ENCODE measurements around the gene FAM185A. TPM values are rescaled to one million over a fixed set of nuclear protein-coding genes. Genes with fewer than 3 reads are reported as not detected.

The FAM185A gene
- total RNA-seq, 4 donors from 2014 or later, result 8.3 to 19.5 (median 11.9) TPM

GRCh38 chr7:102810916-102811315 is 62.1 kb downstream of the FAM185A start:
- no peak overlapping the region for H3K4me3 ChIP-seq
- no peaks in the 10 kb centered on the region for H3K9me3 ChIP-seq
- TF ChIP-seq EP300 (IDR thresholded peaks at IDR 0.05) (no peak), POLR2AphosphoS5 (IDR thresholded peaks at IDR 0.05) (no peak), POLR2A (IDR thresholded peaks at IDR 0.05; ENCODE audit: low read depth) (no peak), CTCF (IDR thresholded peaks at IDR 0.05) (no peak)
- H3K36me3 ChIP-seq, result peaks cover 0 to 9% (median 5%) of the 10 kb centered on the region in 4 donors
- H3K27ac ChIP-seq (replicated peaks in 1 of 4), result peak overlapping the region in 1 of 4 donors; percentile 7
- no peak for DNase-seq (ENCODE audit: extremely low spot score)
- peaks cover 10 to 22% (median 20%) of the 10 kb centered on the region in 4 donors for H3K4me1 ChIP-seq
- intact Hi-C loops (cut with DNase I), result no loop called here
- no peaks in the 10 kb centered on the region for H3K27me3 ChIP-seq

DNA sequence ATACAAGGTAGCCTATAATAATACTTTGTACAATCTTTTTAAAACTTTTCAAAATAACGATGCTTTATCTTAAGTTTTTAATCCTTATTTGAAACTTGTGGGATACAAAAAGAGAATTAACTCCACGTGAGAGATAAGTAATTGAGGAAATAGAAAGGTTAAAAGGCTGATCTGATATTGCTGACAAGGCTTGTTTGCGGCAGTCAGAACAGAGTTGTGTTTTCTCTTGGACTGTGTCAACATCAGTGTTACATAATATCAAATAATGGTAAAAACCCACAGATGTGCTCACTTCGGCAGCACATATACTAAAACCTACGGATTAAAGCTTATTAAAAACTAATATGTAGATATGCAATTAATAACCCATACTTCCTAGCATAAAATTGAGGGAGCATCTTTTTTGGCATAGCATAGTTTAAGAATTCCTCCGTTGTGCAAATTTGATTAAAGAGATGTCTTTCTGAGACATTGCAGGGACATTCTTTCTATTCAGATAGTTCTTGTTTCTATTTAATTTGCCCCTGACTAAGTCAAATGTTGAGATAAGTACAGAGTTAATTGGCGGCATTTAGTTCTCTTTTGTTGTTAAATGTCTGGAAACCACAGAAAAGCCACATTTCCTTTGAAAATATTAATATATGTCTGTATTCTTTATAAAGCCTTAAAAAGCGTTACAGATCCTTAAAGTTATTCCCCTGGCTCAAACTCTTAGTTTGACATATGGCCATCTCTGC is 63.3 kb downstream of the FAM185A start:
- WGBS, result 64% methylated on average over 8 of the region's 8 CpGs
- intact Hi-C loops (cut with DNase I), result no loop called here
- Histone ChIP-seq H3K4me3 (no peak overlapping the region), H3K27ac (replicated peaks in 1 of 4) (no peak overlapping the region), H3K27me3 (no peaks in the 10 kb centered on the region), H3K9me3 (no peaks in the 10 kb centered on the region), H3K4me1 (peaks cover 10 to 22% (median 20%) of the 10 kb centered on the region in 4 donors), H3K36me3 (peaks cover 0 to 9% (median 5%) of the 10 kb centered on the region in 4 donors)
- no peak for DNase-seq (ENCODE audit: extremely low spot score)
- TF ChIP-seq POLR2AphosphoS5 (IDR thresholded peaks at IDR 0.05) (no peak), CTCF (IDR thresholded peaks at IDR 0.05) (no peak), EP300 (IDR thresholded peaks at IDR 0.05) (no peak), POLR2A (IDR thresholded peaks at IDR 0.05; ENCODE audit: low read depth) (no peak)

DNA sequence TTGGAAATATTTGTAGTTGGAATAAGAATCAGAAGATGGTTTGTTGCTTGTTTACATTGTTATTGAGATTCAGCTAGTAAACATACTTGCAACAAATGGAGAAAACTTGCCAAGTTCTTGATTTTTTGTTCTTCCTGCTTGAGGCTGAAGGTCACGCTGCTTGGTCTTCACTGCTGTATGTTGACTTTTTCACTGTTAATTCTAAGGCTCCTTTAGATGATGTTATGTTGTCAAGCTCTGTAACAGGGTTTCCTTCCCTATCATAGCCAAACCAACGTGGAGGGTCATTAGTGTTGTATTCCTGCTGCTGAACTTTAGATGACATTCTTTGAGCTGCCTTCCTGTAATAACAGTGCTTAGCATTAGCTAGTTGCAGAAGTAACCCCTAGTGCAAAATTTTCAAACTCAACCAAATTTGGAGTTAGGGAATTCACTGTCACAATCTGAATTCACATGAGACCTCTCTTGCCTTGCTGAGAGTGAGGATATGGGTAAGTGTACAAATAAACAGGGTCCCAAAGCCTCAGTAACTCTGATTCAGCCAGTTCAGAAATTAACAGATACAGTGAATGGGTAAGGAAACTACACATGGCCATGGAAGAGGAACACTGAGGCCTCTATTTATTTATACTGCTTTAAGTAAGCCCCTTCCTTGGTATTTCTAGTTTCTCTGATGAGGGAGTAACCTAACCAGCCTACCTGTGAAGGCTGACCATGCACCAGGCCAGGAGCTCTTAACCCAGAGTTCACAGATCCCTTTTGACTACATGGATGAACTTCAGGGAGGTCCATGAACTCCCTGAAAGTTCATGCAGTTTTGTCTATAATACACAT is 64.6 kb downstream of the FAM185A start:
- DNase-seq (ENCODE audit: extremely low spot score), result no peak
- Histone ChIP-seq H3K4me1 (peaks cover 10 to 22% (median 20%) of the 10 kb centered on the region in 4 donors), H3K27me3 (no peaks in the 10 kb centered on the region), H3K9me3 (no peaks in the 10 kb centered on the region), H3K4me3 (no peak overlapping the region), H3K27ac (replicated peaks in 1 of 4) (no peak overlapping the region), H3K36me3 (peaks cover 0 to 6% (median 4%) of the 10 kb centered on the region in 4 donors)
- no peak for TF ChIP-seq EP300 (IDR thresholded peaks at IDR 0.05)
- TF ChIP-seq POLR2A (IDR thresholded peaks at IDR 0.05; ENCODE audit: low read depth), result no peak
- TF ChIP-seq POLR2AphosphoS5 (IDR thresholded peaks at IDR 0.05), result no peak
- TF ChIP-seq CTCF (IDR thresholded peaks at IDR 0.05), result no peak
- WGBS, result 58% methylated on average over 2 of the region's 2 CpGs
- intact Hi-C loops (cut with DNase I), result no loop called here

GRCh38 chr7:102814025-102814471 is 65.2 kb downstream of the FAM185A start:
- TF ChIP-seq POLR2A (IDR thresholded peaks at IDR 0.05; ENCODE audit: low read depth) (no peak), CTCF (IDR thresholded peaks at IDR 0.05) (no peak), EP300 (IDR thresholded peaks at IDR 0.05) (no peak), POLR2AphosphoS5 (IDR thresholded peaks at IDR 0.05) (no peak)
- no peaks in the 10 kb centered on the region for H3K27me3 ChIP-seq
- H3K36me3 ChIP-seq, result no peaks in the 10 kb centered on the region
- no peaks in the 10 kb centered on the region for H3K9me3 ChIP-seq
- DNase-seq (ENCODE audit: extremely low spot score), result no peak
- H3K27ac ChIP-seq (replicated peaks in 1 of 4), result no peak overlapping the region
- intact Hi-C loops (cut with DNase I), result no loop called here
- 77% methylated on average over 4 of the region's 4 CpGs for WGBS
- H3K4me1 ChIP-seq, result peaks cover 10 to 22% (median 20%) of the 10 kb centered on the region in 4 donors
- H3K4me3 ChIP-seq, result no peak overlapping the region
